K562 (cell line): Measurements from ENCODE around the gene BBLN. TPM values are rescaled to one million over a fixed set of nuclear protein-coding genes. Genes with fewer than 3 reads are reported as not detected.
A peak's percentile ranks its signal among the peaks of the same experiment; 100 is the strongest.

Experiments used
- ATAC-seq: fragments of 200-7000 bp; cut with Tn5 transposase; 3 replicates; pipeline ENCODE4 v1.9.1; 2020; ENCODE audit warnings: moderate library complexity
- BruUV-seq: library from RNA; stranded (reverse); fragments of 400-500 nt; replicated peaks from 2 replicates; lab custom pipeline; 2021; lab: Mats Ljungman, UMichigan
- CTCF ChIA-PET: fragments of 300-600 bp; formaldehyde crosslinking; extraction: SDS; loops from one replicate; lab custom pipeline; 2021; ENCODE audit warnings: low intra/inter-chr PET ratio; lab: Yijun Ruan, JAX
- POLR2A ChIA-PET: fragments of 300-600, 350-650 bp; sonication (Branson Sonifier 250); formaldehyde crosslinking; extraction: SDS; loops from one replicate; lab custom pipeline; 2021; ENCODE audit warnings: antibody characterized with exemption, inconsistent platforms; lab: Yijun Ruan, JAX
- DNase-seq, 4 experiments: peaks; one replicate each; pipeline versions ENCODE4 v3.0.0 to v3.0.0-alpha.2; 2011 to 2018; ENCODE audit warnings: low spot score in 3 of 4, mixed read lengths in 3 of 4; ENCODE audit errors: extremely low read depth in 1 of 4
- FAIRE-seq: peaks from 2 replicates; lab custom pipeline; 2011; peaks lifted over from hg19 to GRCh38; lab: Jason Lieb, UNC
- H2AFZ ChIP-seq: 2 replicates; pipeline ENCODE4 v1.6.0; 2011; ENCODE audit warnings: low read depth, low read length, control low read depth, inconsistent platforms
- H3K27ac ChIP-seq: fragments of 200-600 bp; 3 replicates; pipeline ENCODE4 v1.8.0; 2011; ENCODE audit warnings: low read depth, mild to moderate bottlenecking, control low read depth, inconsistent platforms, low read length, moderate library complexity, mixed read lengths; ENCODE audit errors: extremely low read depth
- H3K27me3 ChIP-seq, 2 experiments: fragments of 300-600 bp in 1 of 2; 2 replicates in 1 of 2; 3 replicates in 1 of 2; pipeline versions ENCODE4 v1.6.0 to v1.8.0; 2011; ENCODE audit warnings: inconsistent platforms in 2 of 2, low read length in 2 of 2, mild to moderate bottlenecking in 1 of 2, mixed read lengths in 1 of 2, moderate library complexity in 1 of 2; ENCODE audit not compliant: control insufficient read depth in 2 of 2, insufficient read depth in 2 of 2
- H3K36me3 ChIP-seq: fragments of 300-600 bp; 3 replicates; pipeline ENCODE4 v1.8.0; 2011; ENCODE audit warnings: mild to moderate bottlenecking, low read length, inconsistent platforms; ENCODE audit not compliant: control insufficient read depth, insufficient read depth
- H3K4me1 ChIP-seq, 2 experiments: fragments of 200-600 bp in 1 of 2; replicated peaks in 1 of 2; 2 replicates in 1 of 2; 3 replicates in 1 of 2; pipeline versions ENCODE4 v1.5.1 to v1.8.0; 2011; ENCODE audit warnings: inconsistent platforms in 2 of 2, low read length in 2 of 2, mild to moderate bottlenecking in 1 of 2, mixed read lengths in 1 of 2, moderate library complexity in 1 of 2; ENCODE audit not compliant: control insufficient read depth in 2 of 2, insufficient read depth in 2 of 2
- H3K4me2 ChIP-seq: 2 replicates; pipeline ENCODE4 v1.6.1; 2011; ENCODE audit warnings: low read length, control low read depth, inconsistent platforms, mixed read lengths; ENCODE audit not compliant: insufficient read depth
- H3K4me3 ChIP-seq: fragments of 200-600 bp; sonication (generic), shearing (Covaris generic); 2 replicates; pipeline ENCODE4 v1.5.1; 2016; ENCODE audit warnings: control low read depth, inconsistent platforms
- H3K79me2 ChIP-seq: fragments of 200-600 bp; 3 replicates; pipeline ENCODE4 v1.8.0; 2011; ENCODE audit warnings: low read length, inconsistent platforms; ENCODE audit not compliant: control insufficient read depth, insufficient read depth
- H3K9ac ChIP-seq, 2 experiments: 2 replicates each; pipeline versions ENCODE4 v1.6.0 to v1.6.1; 2011; ENCODE audit warnings: low read depth in 2 of 2, low read length in 2 of 2, control low read depth in 1 of 2, inconsistent platforms in 1 of 2, mild to moderate bottlenecking in 1 of 2, mixed read lengths in 1 of 2; ENCODE audit not compliant: insufficient read depth in 1 of 2
- H3K9me1 ChIP-seq: one replicate; pipeline ENCODE4 v1.6.0; 2011; ENCODE audit warnings: inconsistent platforms, mild to moderate bottlenecking, low read length, moderate library complexity; ENCODE audit not compliant: control insufficient read depth, insufficient read depth
- H3K9me3 ChIP-seq: replicated peaks from 2 replicates; pipeline ENCODE4 v1.5.1; 2011; ENCODE audit warnings: low read depth, low read length, inconsistent platforms; ENCODE audit not compliant: control insufficient read depth, insufficient read depth
- H4K20me1 ChIP-seq: replicated peaks from 2 replicates; pipeline ENCODE4 v1.6.1; 2011; ENCODE audit warnings: low read length, inconsistent platforms, mixed read lengths; ENCODE audit not compliant: control insufficient read depth, insufficient read depth
- E2F5 ChIP-seq: sonication (generic); formaldehyde crosslinking; IDR thresholded peaks from 2 replicates; pipeline ENCODE4 v1.8.0; 2022; ENCODE audit warnings: mild to moderate bottlenecking, missing genetic modification reagents
- FIP1L1 ChIP-seq: fragments of 200-400 bp; formaldehyde crosslinking; IDR thresholded peaks from 2 replicates; pipeline ENCODE4 v1.6.1; 2018; ENCODE audit warnings: mild to moderate bottlenecking, low read depth, low read length; ENCODE audit not compliant: poor library complexity, severe bottlenecking
- ZBTB7A ChIP-seq: IDR thresholded peaks from 2 replicates; pipeline ENCODE4 v1.6.1; 2011; ENCODE audit warnings: low read depth, mild to moderate bottlenecking, low read length, moderate library complexity, borderline replicate concordance; ENCODE audit not compliant: control insufficient read depth
- WGBS: fragments of 100-300 bp; shearing (Covaris generic); methylation state at CpG from one replicate; pipeline ENCODE4 v1.1.6; 2016; ENCODE audit warnings: low coverage, mixed read lengths; ENCODE audit not compliant: insufficient coverage; ENCODE audit errors: missing lambda C conversion rate; 5-methylcytosine and 5-hydroxymethylcytosine counted together
- in situ Hi-C: fragments of 300-500 bp; cut with MboI; formaldehyde crosslinking; loops from 4 replicates; pipeline ENCODE4 v1.15.0; 2018; ENCODE audit warnings: inconsistent platforms, mixed read lengths
- intact Hi-C: fragments of 100-400 bp; cut with micrococcal nuclease; formaldehyde crosslinking; loops from 2 replicates; pipeline ENCODE4 v1.14.2; 2022
- polyA plus RNA-seq, 8 experiments: library from polyadenylated mRNA; depleted of rRNA in 4 of 8; stranded (reverse) in 5 of 8; unstranded in 3 of 8; fragments of >200 nt; fragmentation: Nextera tagmentation in 2 of 8; fragmentation: Illumina TruSeq in 1 of 8; extraction: Ambion mirVana in 2 of 8; extraction: Trizol in 1 of 8; gene quantifications; 2 replicates each; pipeline versions ENCODE4 v1.2.1 to v1.2.3, GENCODE V29; 2011 to 2014; ENCODE audit warnings: inconsistent platforms in 1 of 8, missing spikeins in 1 of 8
- total RNA-seq, 7 experiments: library from RNA; depleted of rRNA in 6 of 7; stranded (reverse); fragments of >200 nt in 6 of 7; fragmentation: Illumina TruSeq in 2 of 7; extraction: Trizol in 2 of 7; gene quantifications; 2 replicates each; pipeline versions ENCODE4 v1.2.1 to v1.2.3, GENCODE V29; 2011 to 2021; ENCODE audit warnings: low replicate concordance in 1 of 7

BBLN gene
- total and polyA plus RNA-seq, 9 of the 15 experiments (the other 6 are each of a cell fraction or from before 2014, with no cell fraction given) = 4.2 to 331 (median 87.1) TPM

GRCh38 chr9:128151309-128152132, 8.5 kb upstream of the BBLN start:
- no peaks in the 10 kb centered on the region for H3K27me3 ChIP-seq
- H3K79me2 ChIP-seq = no peaks in the 10 kb centered on the region
- H3K4me2 ChIP-seq = no peak overlapping the region
- intact Hi-C loops = no loop called here
- peaks cover 8% of the 10 kb centered on the region for H3K9me1 ChIP-seq
- peak; percentile 41; the same call in 1 of the 2 replicates for TF ChIP-seq ZBTB7A
- TF ChIP-seq FIP1L1 = peak; percentile 1
- TF ChIP-seq E2F5 (CRISPR knock-in tag) = no peak
- ChIA-PET CTCF (no interaction called here), POLR2A (interaction anchor here (0.5 to 3.6 kb wide), 7 partner anchors 10 to 207 kb away, joined by 3 to 37 read pairs (median 3); partner anchors contain the start of gene BBLN)
- 0 out of 2 replicates have a peak overlapping the region, but pooled peaks have one; percentile 1 for H2AFZ ChIP-seq
- H3K36me3 ChIP-seq = no peaks in the 10 kb centered on the region
- whole genome bisulfite sequencing = 75% methylated on average over 17 of the region's 18 CpGs
- no peak overlapping the region for H3K4me3 ChIP-seq
- H3K4me1 ChIP-seq = peaks cover 17 to 64% of the 10 kb centered on the region in 2 experiments
- no peaks in the 10 kb centered on the region for H3K9me3 ChIP-seq
- in situ Hi-C loops = no loop called here
- DNase-seq (peak in 3 of 4 experiments; percentile 17 to 30 (median 19)), FAIRE-seq (no peak), ATAC-seq (no peak)
- no peak overlapping the region for H3K27ac ChIP-seq
- H4K20me1 ChIP-seq = no peaks in the 10 kb centered on the region
- BruUV-seq = no TSS peak
- H3K9ac ChIP-seq = peak overlapping the region in 1 of 2 experiments; percentile 82; a peak in 2 of 4 replicates
